ENCODE results near the gene PSPH. TPM values are rescaled to one million over a fixed set of nuclear protein-coding genes. Genes with fewer than 3 reads are reported as not detected.

PSPH gene
- total and polyA plus RNA-seq, 4 donors = 5.5 to 35.9 (median 9.0) TPM

- Histone ChIP-seq H3K27me3 (ENCODE audit: control insufficient read depth in 4 of 4, insufficient read depth in 4 of 4, low read length in 3 of 4) (no peaks in the 10 kb centered on the region), H3K4me1 (ENCODE audit: control insufficient read depth in 4 of 4, insufficient read depth in 4 of 4, low read length in 3 of 4) (peaks cover 7 to 15% (median 10%) of the 10 kb centered on the region in 4 donors), H3K4me3 (ENCODE audit: low read depth in 1 of 3, low read length in 3 of 3) (no peak overlapping the region), H3K9me3 (ENCODE audit: control insufficient read depth in 4 of 4, low read length in 3 of 4) (no peaks in the 10 kb centered on the region), H3K27ac (ENCODE audit: low read depth in 1 of 2, low read length in 2 of 2) (no peak overlapping the region), H3K9ac (ENCODE audit: low read depth in 1 of 2, low read length in 2 of 2) (no peak overlapping the region), H3K36me3 (ENCODE audit: control insufficient read depth in 4 of 4, insufficient read depth in 3 of 4, low read depth in 1 of 4, low read length in 3 of 4) (peaks cover 0 to 3% (median under 1%) of the 10 kb centered on the region in 4 donors)
- 99% methylated on average over 2 of the region's 2 CpGs for WGBS
- no peak for TF ChIP-seq HNF4A (conservative IDR thresholded peaks at IDR 0.05)
- no peak for TF ChIP-seq CTCF (IDR thresholded peaks at IDR 0.05; ENCODE audit: low read depth, low read length, missing input control)
- TF ChIP-seq HNF4G (IDR thresholded peaks at IDR 0.05) = no peak
- no peak for TF ChIP-seq GABPA (IDR thresholded peaks at IDR 0.05 in 1 of 2, conservative IDR thresholded peaks at IDR 0.05 in 1 of 2)
- TF ChIP-seq RAD21 (IDR thresholded peaks at IDR 0.05) = no peak
- no peak for TF ChIP-seq ATF3 (IDR thresholded peaks at IDR 0.05)
- TF ChIP-seq NR2F2 (IDR thresholded peaks at IDR 0.05) = no peak
- no peak for TF ChIP-seq YY1 (IDR thresholded peaks at IDR 0.05)
- no peak for TF ChIP-seq FOXA1 (IDR thresholded peaks at IDR 0.05)
- no peak for TF ChIP-seq EGR1 (IDR thresholded peaks at IDR 0.05; ENCODE audit: low read depth in 2 of 2)
- no peak for TF ChIP-seq SP1 (IDR thresholded peaks at IDR 0.05)
- TF ChIP-seq MAX (IDR thresholded peaks at IDR 0.05) = no peak
- TF ChIP-seq RXRA (IDR thresholded peaks at IDR 0.05) = no peak
- no peak for TF ChIP-seq JUND (IDR thresholded peaks at IDR 0.05)
- TF ChIP-seq REST (IDR thresholded peaks at IDR 0.05) = no peak
- TF ChIP-seq FOXA2 (IDR thresholded peaks at IDR 0.05) = no peak
- DNase-seq (ENCODE audit: low spot score) = no peak
Observed at GRCh38 chr7:56026538-56026937, 24.7 kb downstream of the PSPH start.

- TF ChIP-seq RXRA (IDR thresholded peaks at IDR 0.05) (no peak), REST (IDR thresholded peaks at IDR 0.05) (no peak), JUND (IDR thresholded peaks at IDR 0.05) (no peak), GABPA (IDR thresholded peaks at IDR 0.05 in 1 of 2, conservative IDR thresholded peaks at IDR 0.05 in 1 of 2) (no peak), NR2F2 (IDR thresholded peaks at IDR 0.05) (no peak), EGR1 (IDR thresholded peaks at IDR 0.05; ENCODE audit: low read depth in 2 of 2) (no peak)
- Histone ChIP-seq H3K36me3 (ENCODE audit: control insufficient read depth in 4 of 4, insufficient read depth in 3 of 4, low read depth in 1 of 4, low read length in 3 of 4) (peaks cover 4 to 11% (median 8%) of the 10 kb centered on the region in 4 donors), H3K9ac (ENCODE audit: low read depth in 1 of 2, low read length in 2 of 2) (no peak overlapping the region), H3K4me1 (ENCODE audit: control insufficient read depth in 4 of 4, insufficient read depth in 4 of 4, low read length in 3 of 4) (peaks cover 0 to 2% (median under 1%) of the 10 kb centered on the region in 4 donors), H3K9me3 (ENCODE audit: control insufficient read depth in 4 of 4, low read length in 3 of 4) (no peaks in the 10 kb centered on the region), H3K27ac (ENCODE audit: low read depth in 1 of 2, low read length in 2 of 2) (no peak overlapping the region), H3K4me3 (ENCODE audit: low read depth in 1 of 3, low read length in 3 of 3) (no peak overlapping the region), H3K27me3 (ENCODE audit: control insufficient read depth in 4 of 4, insufficient read depth in 4 of 4, low read length in 3 of 4) (no peaks in the 10 kb centered on the region)
- DNase-seq (ENCODE audit: low spot score) = no peak
Observed at GRCh38 chr7:56023500-56023899, 27.7 kb downstream of the PSPH start.

All from liver (tissue), 9 donors.